ENCODE measurements around the gene NFIL3.

The NFIL3 gene

DNA sequence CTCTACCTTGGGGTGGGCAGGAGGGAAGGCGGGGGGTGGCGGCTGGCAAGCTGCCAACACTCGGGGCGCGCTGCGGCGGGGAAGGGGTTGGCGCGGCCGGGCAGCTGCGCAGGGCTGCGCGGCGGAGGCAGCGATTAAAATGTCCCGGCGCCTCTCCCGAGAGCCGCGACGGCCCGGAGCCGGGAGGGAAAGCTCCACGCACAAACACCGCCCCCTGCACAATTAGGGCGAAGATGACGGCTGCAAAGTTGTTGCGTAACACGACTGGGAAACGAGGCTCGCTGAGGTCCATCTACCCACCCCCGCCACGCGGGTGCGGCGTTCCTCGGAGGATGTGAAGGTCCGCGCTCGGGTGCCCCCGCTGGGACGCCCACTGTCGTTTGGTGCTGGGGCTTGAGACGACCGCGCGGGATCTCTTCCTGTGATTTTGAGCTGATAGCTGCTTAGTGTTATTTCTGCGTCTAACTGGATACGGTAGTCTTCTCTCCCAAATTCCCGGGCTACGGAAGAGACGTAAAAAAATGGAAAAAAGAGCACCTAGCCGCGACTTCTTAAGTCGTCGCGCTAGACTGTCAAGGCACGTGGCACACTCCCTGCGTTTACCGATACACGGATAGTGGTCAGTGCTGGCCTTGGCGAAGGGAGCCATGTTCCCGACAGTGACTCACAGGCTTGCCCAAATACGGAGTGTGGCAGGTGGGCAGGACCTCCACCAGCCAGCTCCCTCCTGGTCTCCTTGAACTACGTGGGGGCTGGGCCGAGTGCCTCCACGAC lies 958 bp upstream of the NFIL3 start:
- peak; percentile 72 for DNase-seq
- in situ Hi-C loops (cut with HindIII; ENCODE audit: low pct_ligation_motif_present, low pct_unique_long_range_greater_than_20kb, low sequenced_read_pairs), result no loop called here

DNA sequence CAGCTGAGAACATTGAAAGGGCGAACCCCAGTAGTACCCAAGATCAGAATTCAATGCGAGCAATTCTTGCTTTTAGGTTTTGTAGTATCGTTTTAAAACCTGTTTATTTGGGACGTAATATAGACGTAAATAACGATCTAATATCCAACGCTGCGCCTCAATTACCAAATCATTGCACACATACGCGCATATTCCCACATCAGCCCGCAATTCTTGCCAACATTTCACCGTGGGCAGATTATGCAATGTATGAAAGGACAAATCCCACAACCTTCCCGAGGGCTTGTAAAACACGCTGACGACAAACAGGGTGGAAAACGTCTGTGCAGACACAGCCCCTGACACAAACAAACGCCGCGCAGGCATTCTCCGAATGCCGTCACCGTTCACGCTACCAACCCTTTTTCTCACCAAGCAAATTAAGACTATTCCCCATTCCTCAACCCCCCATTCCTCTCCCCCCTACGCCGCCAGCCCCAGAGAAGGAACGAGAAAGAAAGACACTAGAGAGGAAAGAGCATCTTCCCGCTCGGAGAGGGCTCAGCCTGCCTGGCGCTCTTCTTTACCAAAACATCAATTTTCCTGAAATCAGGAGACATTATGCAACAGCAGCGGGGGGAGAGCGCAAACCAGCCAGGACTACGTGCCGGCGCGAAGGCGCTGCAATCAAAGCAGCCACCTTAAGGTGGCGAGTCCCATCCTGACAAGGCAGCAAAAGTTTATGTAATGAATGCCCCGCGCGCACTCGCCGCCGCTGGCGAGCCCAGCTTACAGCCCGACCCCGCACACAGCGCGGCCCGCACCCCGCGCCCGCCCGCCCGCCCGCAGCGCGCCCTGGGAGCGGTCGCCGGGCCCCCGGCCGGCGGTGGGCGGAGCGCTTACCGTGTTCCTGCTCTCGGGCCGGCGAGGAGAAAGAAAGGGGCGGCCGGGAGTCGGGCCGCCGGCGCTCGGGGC lies 597 bp downstream of the NFIL3 start:
- in situ Hi-C loops (cut with HindIII; ENCODE audit: low pct_ligation_motif_present, low pct_unique_long_range_greater_than_20kb, low sequenced_read_pairs), result no loop called here
- peak; percentile 70 for DNase-seq

- in situ Hi-C loops (cut with HindIII; ENCODE audit: low pct_ligation_motif_present, low pct_unique_long_range_greater_than_20kb, low sequenced_read_pairs), result no loop called here
- peak; percentile 42 for DNase-seq
These were observed 1.5 kb downstream of the NFIL3 start for GRCh38 chr9:91421971-91422757.

DNA sequence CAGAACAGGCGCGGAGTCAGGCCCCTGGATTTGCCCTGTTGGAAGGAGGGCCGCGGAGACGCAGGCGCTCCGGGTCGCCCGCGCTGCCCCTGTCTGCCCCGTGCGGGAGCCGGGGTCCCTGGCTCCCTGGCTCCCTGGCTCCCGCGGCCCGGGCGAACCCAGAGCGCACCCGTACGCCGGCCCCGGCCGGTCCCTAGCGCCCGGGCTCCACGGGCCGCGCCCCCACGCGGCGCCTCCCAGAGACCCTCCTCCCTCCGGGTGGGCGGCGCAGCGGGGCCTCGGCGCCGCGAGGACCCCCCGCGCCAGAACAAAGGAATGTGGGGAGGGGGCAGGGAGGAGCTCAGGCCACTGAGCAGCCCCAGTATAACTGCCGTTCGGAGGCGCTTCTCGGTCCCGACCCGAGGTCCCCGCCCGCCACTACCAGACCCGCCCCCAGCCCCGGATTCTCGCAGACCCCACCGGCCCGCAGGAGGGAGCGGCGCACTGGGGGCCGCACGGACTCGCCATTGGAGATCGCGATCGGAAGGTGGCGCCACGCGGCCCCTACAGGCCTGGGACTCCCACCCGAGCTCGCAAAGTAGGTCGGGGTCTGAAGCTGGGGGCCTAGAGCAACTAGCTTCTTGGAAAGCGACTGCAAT lies 2.4 kb downstream of the NFIL3 start:
- peak; percentile 46 for DNase-seq
- in situ Hi-C loops (cut with HindIII; ENCODE audit: low pct_ligation_motif_present, low pct_unique_long_range_greater_than_20kb, low sequenced_read_pairs), result no loop called here

- in situ Hi-C loops (cut with HindIII; ENCODE audit: low pct_ligation_motif_present, low pct_unique_long_range_greater_than_20kb, low sequenced_read_pairs), result no loop called here
- no peak for DNase-seq
These were observed 3.0 kb downstream of the NFIL3 start for GRCh38 chr9:91420501-91421127.

DNA sequence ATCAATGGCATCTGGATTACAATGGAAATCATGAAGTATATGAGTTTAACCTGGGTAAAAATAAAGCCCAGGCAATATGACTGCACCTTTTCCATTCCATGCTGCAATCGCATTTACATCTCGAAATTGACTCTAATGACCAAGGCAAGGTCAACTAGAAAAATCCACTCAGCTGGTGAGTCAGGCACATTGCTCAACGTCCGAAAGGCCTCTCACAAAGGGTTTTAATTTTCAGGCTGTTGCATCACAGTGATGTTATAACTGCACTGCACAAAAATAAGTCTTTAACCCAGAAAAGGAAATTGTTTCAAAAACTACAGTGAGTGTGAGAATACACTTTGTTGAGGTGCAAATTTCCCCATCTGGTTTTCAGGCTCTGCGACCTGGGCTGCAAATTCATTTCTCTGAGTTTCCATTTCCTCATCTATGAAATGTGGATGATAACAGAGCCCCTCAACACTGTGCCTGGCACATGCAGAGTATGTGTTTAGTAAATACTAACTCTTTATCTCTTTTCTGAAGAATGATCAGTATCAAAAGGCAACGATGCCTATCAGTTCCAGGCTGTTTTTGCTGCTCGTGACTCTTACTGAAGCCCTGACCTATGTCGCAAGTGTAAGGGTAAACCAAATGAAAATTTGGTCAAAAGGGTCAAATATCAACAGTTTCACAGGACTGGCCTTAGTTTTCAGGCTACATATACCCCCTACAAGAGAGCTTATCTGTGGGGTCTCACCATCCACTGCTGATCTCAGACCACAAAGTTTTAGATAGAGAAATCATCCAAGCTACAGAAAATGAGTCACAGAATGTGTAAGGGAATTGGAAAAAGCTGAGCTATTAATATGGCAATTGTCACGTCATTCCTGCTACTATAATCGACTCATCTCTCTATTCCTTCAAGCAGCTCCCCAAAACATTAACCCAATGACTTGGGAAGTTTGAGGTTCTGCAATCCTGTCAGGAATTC lies 4.1 kb downstream of the NFIL3 start:
- peak; percentile 86 for DNase-seq
- in situ Hi-C loops (cut with HindIII; ENCODE audit: low pct_ligation_motif_present, low pct_unique_long_range_greater_than_20kb, low sequenced_read_pairs), result no loop called here

- in situ Hi-C loops (cut with HindIII; ENCODE audit: low pct_ligation_motif_present, low pct_unique_long_range_greater_than_20kb, low sequenced_read_pairs), result no loop called here
- DNase-seq, result no peak
These were observed 5.4 kb downstream of the NFIL3 start for GRCh38 chr9:91418215-91418610.

- no peak for DNase-seq
- in situ Hi-C loops (cut with HindIII; ENCODE audit: low pct_ligation_motif_present, low pct_unique_long_range_greater_than_20kb, low sequenced_read_pairs), result no loop called here
These were observed 5.9 kb downstream of the NFIL3 start for GRCh38 chr9:91417602-91418214.

GRCh38 chr9:91416096-91416712 lies 7.4 kb downstream of the NFIL3 start:
- in situ Hi-C loops (cut with HindIII; ENCODE audit: low pct_ligation_motif_present, low pct_unique_long_range_greater_than_20kb, low sequenced_read_pairs), result no loop called here

GRCh38 chr9:91415290-91415689 lies 8.3 kb downstream of the NFIL3 start:
- DNase-seq, result no peak
- in situ Hi-C loops (cut with HindIII; ENCODE audit: low pct_ligation_motif_present, low pct_unique_long_range_greater_than_20kb, low sequenced_read_pairs), result no loop called here

More at GRCh38 chr9:91416096-91416712, 7.4 kb downstream of the NFIL3 start:
- DNase-seq, result peak; percentile 79

- in situ Hi-C loops (cut with HindIII; ENCODE audit: low pct_ligation_motif_present, low pct_unique_long_range_greater_than_20kb, low sequenced_read_pairs), result no loop called here
- DNase-seq, result no peak
These were observed 10.7 kb downstream of the NFIL3 start for GRCh38 chr9:91412941-91413340.

- DNase-seq, result no peak
- in situ Hi-C loops (cut with HindIII; ENCODE audit: low pct_ligation_motif_present, low pct_unique_long_range_greater_than_20kb, low sequenced_read_pairs), result no loop called here
These were observed 12.4 kb downstream of the NFIL3 start for GRCh38 chr9:91411096-91411771.

DNA sequence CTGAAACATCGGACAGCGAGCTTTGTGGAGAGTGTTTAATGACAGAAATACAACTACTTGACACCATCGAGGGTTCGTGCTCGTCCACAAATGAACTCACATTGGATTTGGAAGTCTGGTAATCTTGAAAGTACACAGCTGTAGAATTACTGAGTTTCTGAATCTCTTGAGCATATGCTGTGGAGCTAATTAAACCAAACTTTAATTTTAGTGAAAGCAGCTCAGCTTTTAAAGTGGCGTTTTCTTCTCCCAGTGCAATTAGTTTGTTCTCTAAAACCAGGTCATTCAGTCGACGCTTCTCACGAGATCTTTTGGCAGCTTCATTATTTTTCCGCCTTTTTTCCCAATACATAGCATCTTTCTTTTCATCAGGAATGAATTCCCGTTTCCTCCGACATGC lies 13.5 kb downstream of the NFIL3 start:
- DNase-seq, result no peak
- in situ Hi-C loops (cut with HindIII; ENCODE audit: low pct_ligation_motif_present, low pct_unique_long_range_greater_than_20kb, low sequenced_read_pairs), result no loop called here

DNA sequence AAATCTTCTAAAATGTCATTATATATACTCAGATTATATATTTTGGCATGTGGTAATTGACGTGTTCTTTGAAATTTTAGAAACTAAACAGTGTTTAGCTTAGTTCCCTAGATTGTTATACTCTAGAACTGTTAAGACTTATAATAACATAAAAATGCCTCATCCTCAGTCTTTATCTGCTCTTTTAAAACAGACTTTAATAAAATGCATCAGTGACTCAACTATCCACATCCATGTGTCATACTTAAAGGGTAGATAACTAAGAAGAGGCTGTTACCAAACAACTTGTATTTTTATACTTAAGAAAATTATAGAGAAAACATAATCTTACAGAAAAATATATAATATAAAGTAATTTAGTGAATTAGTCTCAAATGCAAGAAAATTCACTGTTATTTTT lies 15.2 kb downstream of the NFIL3 start:
- DNase-seq, result no peak
- in situ Hi-C loops (cut with HindIII; ENCODE audit: low pct_ligation_motif_present, low pct_unique_long_range_greater_than_20kb, low sequenced_read_pairs), result no loop called here

DNA sequence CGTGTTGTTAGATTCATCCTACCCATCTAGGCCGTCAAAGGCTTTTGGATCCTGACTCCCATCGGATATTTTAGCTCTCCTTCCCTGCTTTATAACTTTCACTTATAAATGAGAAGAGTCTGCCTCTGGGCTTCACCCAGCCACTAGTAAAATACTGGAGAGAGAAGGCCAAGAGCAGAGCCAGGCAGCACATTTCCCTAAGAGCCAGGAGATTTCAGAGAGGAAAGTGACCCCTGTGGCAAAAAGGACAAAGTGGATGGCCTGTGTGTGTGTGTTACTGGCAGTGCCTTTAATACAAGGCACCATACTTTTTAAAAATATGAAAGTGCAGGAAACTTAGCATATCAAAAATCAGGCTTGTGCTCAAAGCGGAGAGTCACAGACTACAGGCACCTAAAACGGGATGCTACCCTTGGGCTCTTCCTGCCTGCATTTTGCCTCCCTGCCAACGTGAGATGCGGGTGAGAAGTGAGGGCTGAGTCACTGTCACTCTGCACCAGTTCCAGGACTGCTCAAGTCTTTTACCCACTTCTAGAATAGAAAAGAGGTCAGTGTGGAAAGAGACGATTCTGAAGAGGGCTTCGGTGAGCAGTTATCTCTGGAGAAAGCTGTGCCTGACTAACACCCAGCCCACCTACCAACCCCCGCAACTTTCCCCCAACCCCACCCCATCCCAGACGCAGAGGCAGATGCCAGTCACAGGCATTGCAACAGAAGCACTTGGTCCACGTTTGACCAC lies 15.9 kb downstream of the NFIL3 start:
- in situ Hi-C loops (cut with HindIII; ENCODE audit: low pct_ligation_motif_present, low pct_unique_long_range_greater_than_20kb, low sequenced_read_pairs), result no loop called here
- DNase-seq, result no peak
